A673 (cell line): ENCODE measurements around the gene CXorf49B. TPM values are rescaled to one million over a fixed set of nuclear protein-coding genes. Genes with fewer than 3 reads are reported as not detected.
"Not testable (repeated sequence)": the region's sequence is repeated elsewhere in the genome, so short reads cannot be mapped to it uniquely, and the experiment has no call there.

Experiments
- Bru-seq: library from RNA; stranded (reverse); fragments of 400-500 nt; gene quantifications from one replicate; lab custom pipeline; 2021; lab: Mats Ljungman, UMichigan
- BruChase-seq, 2 experiments: library from RNA; stranded (reverse); fragments of 400-500 nt; gene quantifications; one replicate each; lab custom pipeline; 2021; lab: Mats Ljungman, UMichigan
- BruUV-seq: library from RNA; stranded (reverse); fragments of 400-500 nt; replicated peaks from 2 replicates; lab custom pipeline; 2021; lab: Mats Ljungman, UMichigan
- CTCF ChIA-PET: fragments of 300-600 bp; sonication (Branson Sonifier 250); formaldehyde crosslinking; loops from one replicate; lab custom pipeline; 2022; ENCODE audit warnings: antibody characterized with exemption; lab: Charles Lee
- POLR2A ChIA-PET: fragments of 300-600 bp; sonication (Branson Sonifier 250); formaldehyde crosslinking; loops from one replicate; lab custom pipeline; 2022; ENCODE audit warnings: antibody characterized with exemption; ENCODE audit not compliant: low non-redundant PET; lab: Charles Lee
- DNase-seq: peaks from one replicate; pipeline ENCODE4 v3.0.0-alpha.2; 2015; ENCODE audit warnings: low spot score
- H3K27ac ChIP-seq: fragments of 200-600 bp; sonication (generic); 2 replicates; pipeline ENCODE4 v1.5.1; 2016; ENCODE audit warnings: mixed run types, low read depth, mild to moderate bottlenecking, mixed read lengths, antibody characterized with exemption, low read length; ENCODE audit not compliant: poor library complexity, severe bottlenecking
- H3K27me3 ChIP-seq: fragments of 200-600 bp; sonication (generic); replicated peaks from 2 replicates; pipeline ENCODE4 v1.6.1; 2017; ENCODE audit warnings: mixed run types, low read depth, mild to moderate bottlenecking, mixed read lengths, antibody characterized with exemption, low read length; ENCODE audit not compliant: insufficient read depth, poor library complexity
- H3K36me3 ChIP-seq: fragments of 200-600 bp; sonication (generic); 2 replicates; pipeline ENCODE4 v1.6.1; 2016; ENCODE audit warnings: mixed run types, mild to moderate bottlenecking, mixed read lengths, antibody characterized with exemption, low read length; ENCODE audit not compliant: insufficient read depth, poor library complexity, severe bottlenecking
- H3K4me1 ChIP-seq: fragments of 200-600 bp; sonication (generic); 2 replicates; pipeline ENCODE4 v1.6.1; 2017; ENCODE audit warnings: mixed run types, mild to moderate bottlenecking, mixed read lengths, antibody characterized with exemption, low read length; ENCODE audit not compliant: insufficient read depth, poor library complexity, severe bottlenecking
- H3K4me3 ChIP-seq: fragments of 200-600 bp; sonication (generic); 2 replicates; pipeline ENCODE4 v1.5.1; 2016; ENCODE audit warnings: low read depth, mixed run types, mild to moderate bottlenecking, mixed read lengths, low read length; ENCODE audit not compliant: poor library complexity, severe bottlenecking
- H3K9me3 ChIP-seq: fragments of 200-600 bp; sonication (generic); 2 replicates; pipeline ENCODE4 v1.6.1; 2016; ENCODE audit warnings: mixed run types, low read depth, mild to moderate bottlenecking, mixed read lengths, antibody characterized with exemption, low read length; ENCODE audit not compliant: poor library complexity, severe bottlenecking
- intact Hi-C: fragments of 100-400 bp; cut with micrococcal nuclease; formaldehyde crosslinking; loops from one replicate; pipeline ENCODE4 v1.10.0; 2022; ENCODE audit not compliant: unreplicated experiment
- long read RNA-seq: library from polyadenylated mRNA; stranded (forward); transcript quantifications from one replicate; pipeline ENCODE4 v2.0.0, GENCODE V29; 2022
- total RNA-seq: library from RNA; stranded (reverse); gene quantifications from 2 replicates; pipeline ENCODE4 v1.2.3, GENCODE V29; 2021

The CXorf49B gene
- not detected in 2 replicates for total RNA-seq
- not detected for Bru-seq, nascent RNA
- not detected for BruChase-seq, experiment 1, labeled RNA remaining after a 2-hour chase
- not detected for BruChase-seq, experiment 2, labeled RNA remaining after a 6-hour chase
- long read RNA-seq, result 0 reads

DNA sequence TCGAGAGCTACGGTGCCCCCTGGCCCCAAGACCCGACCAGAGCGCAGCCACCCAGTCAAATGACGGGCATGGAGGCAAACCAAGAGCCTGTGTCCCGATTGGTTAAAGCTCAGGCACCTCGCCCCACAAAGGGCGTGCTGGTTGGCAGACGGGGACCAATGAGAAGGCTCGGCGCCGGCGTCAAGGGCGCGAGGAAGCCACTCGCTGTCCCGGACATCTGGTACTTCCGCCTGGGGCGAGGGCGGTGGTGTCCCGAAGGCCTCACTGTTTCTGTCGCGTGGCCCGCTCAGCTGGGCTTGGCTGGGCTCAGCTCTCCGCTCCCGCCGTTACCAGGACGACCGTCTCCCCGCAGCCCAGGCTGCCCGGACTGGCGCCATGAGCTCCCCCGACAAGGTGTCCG lies at the start of gene CXorf49B:
Gene CXorf49B, plus strand, starts transcription at position 301 of the 400 bp plus-strand sequence. Its CDS starts 75 bp downstream, at position 376.
- BruUV-seq, H3K27ac ChIP-seq, H3K4me3 ChIP-seq, H3K27me3 ChIP-seq, H3K9me3 ChIP-seq, intact Hi-C loops, H3K36me3 ChIP-seq, POLR2A ChIA-PET, H3K4me1 ChIP-seq, DNase-seq, CTCF ChIA-PET: not testable (repeated sequence)

DNA sequence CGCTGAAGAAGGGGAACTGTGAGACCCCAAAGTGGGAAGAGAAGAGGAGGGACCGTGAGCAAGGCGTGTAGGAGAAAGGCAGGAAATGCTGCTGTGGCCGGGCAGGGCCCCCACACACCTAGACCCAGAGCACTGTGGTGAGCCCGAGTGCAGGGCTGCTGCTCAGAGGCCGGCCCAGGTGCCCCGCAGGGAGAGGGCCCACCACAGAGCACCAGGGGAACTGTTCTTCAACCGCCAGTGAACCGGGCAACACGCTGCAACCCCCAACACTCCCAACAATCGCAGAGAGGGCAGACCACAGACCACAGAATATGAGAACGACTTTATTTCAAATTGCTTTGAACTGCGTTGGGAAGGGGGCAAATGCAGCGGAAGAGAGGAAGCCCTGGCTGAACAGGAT lies 49.1 kb upstream of the CXorf49B start:
- BruUV-seq, H3K27me3 ChIP-seq, H3K4me1 ChIP-seq, H3K4me3 ChIP-seq, DNase-seq, H3K27ac ChIP-seq, intact Hi-C loops, H3K9me3 ChIP-seq, POLR2A ChIA-PET, CTCF ChIA-PET, H3K36me3 ChIP-seq: not testable (repeated sequence)

- H3K36me3 ChIP-seq, CTCF ChIA-PET, BruUV-seq, H3K9me3 ChIP-seq, H3K27ac ChIP-seq, H3K27me3 ChIP-seq, DNase-seq, H3K4me1 ChIP-seq, intact Hi-C loops, POLR2A ChIA-PET, H3K4me3 ChIP-seq: not testable (repeated sequence)
Measured at GRCh38 chrX:71715551-71715950, 47.6 kb upstream of the CXorf49B start.

GRCh38 chrX:71716323-71716722 lies 46.8 kb upstream of the CXorf49B start:
- intact Hi-C loops, H3K36me3 ChIP-seq, H3K4me3 ChIP-seq, CTCF ChIA-PET, DNase-seq, H3K27me3 ChIP-seq, BruUV-seq, POLR2A ChIA-PET, H3K9me3 ChIP-seq, H3K27ac ChIP-seq, H3K4me1 ChIP-seq: not testable (repeated sequence)

DNA sequence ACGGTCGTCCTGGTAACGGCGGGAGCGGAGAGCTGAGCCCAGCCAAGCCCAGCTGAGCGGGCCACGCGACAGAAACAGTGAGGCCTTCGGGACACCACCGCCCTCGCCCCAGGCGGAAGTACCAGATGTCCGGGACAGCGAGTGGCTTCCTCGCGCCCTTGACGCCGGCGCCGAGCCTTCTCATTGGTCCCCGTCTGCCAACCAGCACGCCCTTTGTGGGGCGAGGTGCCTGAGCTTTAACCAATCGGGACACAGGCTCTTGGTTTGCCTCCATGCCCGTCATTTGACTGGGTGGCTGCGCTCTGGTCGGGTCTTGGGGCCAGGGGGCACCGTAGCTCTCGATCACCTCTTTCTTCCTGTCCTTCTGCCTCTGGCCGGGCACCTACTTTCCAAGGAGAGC lies 45.0 kb upstream of the CXorf49B start, which contains the start of gene CXorf49:
Gene CXorf49, minus strand, starts transcription at position 101 of the 400 bp plus-strand sequence. CDS start 134 bp downstream, outside the sequence.
- intact Hi-C loops, H3K4me1 ChIP-seq, BruUV-seq, POLR2A ChIA-PET, DNase-seq, H3K36me3 ChIP-seq, H3K4me3 ChIP-seq, H3K9me3 ChIP-seq, CTCF ChIA-PET, H3K27me3 ChIP-seq, H3K27ac ChIP-seq: not testable (repeated sequence)

DNA sequence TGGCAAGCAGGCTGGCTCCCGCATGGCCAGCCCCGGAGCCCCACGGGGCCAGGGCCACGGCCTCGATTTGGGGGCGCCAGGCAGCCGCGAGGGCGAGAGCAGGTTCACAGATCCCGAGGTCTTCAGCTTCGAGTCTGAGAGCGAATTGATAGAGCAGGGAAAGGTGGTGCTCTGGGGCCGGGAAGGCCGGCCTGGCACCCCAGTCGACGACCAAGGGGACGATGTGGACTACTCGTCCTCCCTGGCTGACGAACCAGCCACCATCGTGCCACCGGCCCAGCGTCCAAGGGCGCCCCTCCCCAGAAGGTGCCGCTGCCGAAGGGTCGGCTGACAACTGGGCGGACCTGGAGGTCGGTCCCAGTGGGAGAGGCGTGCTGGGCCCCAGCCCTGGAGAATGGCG lies 44.0 kb upstream of the CXorf49B start:
- H3K36me3 ChIP-seq, H3K4me1 ChIP-seq, BruUV-seq, POLR2A ChIA-PET, H3K4me3 ChIP-seq, H3K27ac ChIP-seq, DNase-seq, intact Hi-C loops, CTCF ChIA-PET, H3K27me3 ChIP-seq, H3K9me3 ChIP-seq: not testable (repeated sequence)

DNA sequence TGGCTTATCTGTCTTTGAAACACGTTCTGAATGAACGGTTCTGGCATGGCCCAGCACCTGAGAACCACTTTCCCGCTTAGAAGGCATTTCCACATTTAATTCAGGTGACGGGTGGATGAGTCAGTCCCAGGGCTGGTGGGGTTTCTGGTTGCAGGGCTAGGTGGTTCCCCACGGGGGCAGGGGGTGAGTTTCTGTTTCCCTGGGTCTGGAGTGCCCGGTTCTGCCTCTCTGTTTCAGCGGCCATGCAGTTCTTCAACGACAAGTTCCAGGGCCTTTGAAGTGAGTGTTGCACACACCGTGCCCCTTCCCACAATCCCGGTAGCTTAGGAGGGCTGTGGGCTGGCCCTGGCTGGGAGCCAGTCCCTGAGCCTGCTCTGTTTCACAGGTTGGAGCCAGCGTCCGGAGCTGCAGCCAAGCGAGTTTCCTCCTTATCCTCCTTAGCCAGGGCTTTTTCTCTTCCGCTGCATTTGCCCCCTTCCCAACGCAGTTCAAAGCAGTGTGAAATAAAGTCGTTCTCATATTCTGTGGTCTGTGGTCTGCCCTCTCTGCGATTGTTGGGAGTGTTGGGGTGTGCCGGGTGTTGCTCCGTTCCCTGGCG lies 42.8 kb upstream of the CXorf49B start:
- DNase-seq, H3K4me3 ChIP-seq, intact Hi-C loops, BruUV-seq, H3K4me1 ChIP-seq, H3K36me3 ChIP-seq, CTCF ChIA-PET, POLR2A ChIA-PET, H3K27me3 ChIP-seq, H3K27ac ChIP-seq, H3K9me3 ChIP-seq: not testable (repeated sequence)
